ENCODE data around the gene ATRAID.
A peak's percentile ranks its signal among the peaks of the same experiment; 100 is the strongest.

ATRAID gene

DNA sequence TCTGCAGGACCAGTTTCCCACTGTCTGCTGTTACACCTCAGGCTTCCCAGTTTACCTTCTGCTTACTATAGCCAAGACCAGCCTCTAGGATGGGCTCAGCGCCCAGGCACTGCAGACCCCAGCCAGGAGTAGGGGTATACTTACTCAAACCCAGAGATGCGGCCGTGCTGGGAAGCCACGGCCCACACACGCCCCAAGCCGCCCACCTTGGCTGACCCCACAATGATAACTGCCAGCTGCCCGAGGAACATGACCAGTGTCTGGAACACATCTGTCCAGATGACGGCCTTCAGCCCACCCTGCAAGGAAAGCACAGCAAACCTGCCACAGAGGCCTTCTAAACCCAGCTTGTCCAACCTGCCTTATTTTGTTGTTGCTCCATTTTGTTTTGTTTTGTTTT, 6.6 kb upstream of the ATRAID start:
- Histone ChIP-seq H3K9me2 (replicated peaks; ENCODE audit: insufficient read depth, low read length) (no peaks in the 10 kb centered on the region), H4K20me1 (ENCODE audit: insufficient read depth, low read length) (no peaks in the 10 kb centered on the region), H3K27me3 (replicated peaks; ENCODE audit: insufficient read depth, low read length) (no peaks in the 10 kb centered on the region), H2AFZ (ENCODE audit: low read length) (no peak overlapping the region), H3K36me3 (replicated peaks; ENCODE audit: insufficient read depth, low read length) (no peaks in the 10 kb centered on the region; the same call in 1 of the 2 replicates), H3K4me1 (ENCODE audit: low read length) (peaks cover 12% of the 10 kb centered on the region), H3K4me3 (ENCODE audit: low read length) (no peak overlapping the region), H3K9me3 (replicated peaks; ENCODE audit: insufficient read depth, low read length) (no peaks in the 10 kb centered on the region), H3K9ac (ENCODE audit: low read length) (no peak overlapping the region), H3K27ac (ENCODE audit: low read length) (peak overlapping the region; percentile 24; the same call in 1 of the 2 replicates), H3K4me2 (ENCODE audit: low read depth, low read length) (no peak overlapping the region), H3F3A (ENCODE audit: insufficient read depth, low read length) (0 out of 2 replicates have a peak, but pooled peaks cover 4% of the 10 kb centered on the region), H3K79me2 (ENCODE audit: low read length) (0 out of 2 replicates have a peak, but pooled peaks cover 6% of the 10 kb centered on the region)
- DNase-seq = no peak
- TF ChIP-seq, protein P1, sequence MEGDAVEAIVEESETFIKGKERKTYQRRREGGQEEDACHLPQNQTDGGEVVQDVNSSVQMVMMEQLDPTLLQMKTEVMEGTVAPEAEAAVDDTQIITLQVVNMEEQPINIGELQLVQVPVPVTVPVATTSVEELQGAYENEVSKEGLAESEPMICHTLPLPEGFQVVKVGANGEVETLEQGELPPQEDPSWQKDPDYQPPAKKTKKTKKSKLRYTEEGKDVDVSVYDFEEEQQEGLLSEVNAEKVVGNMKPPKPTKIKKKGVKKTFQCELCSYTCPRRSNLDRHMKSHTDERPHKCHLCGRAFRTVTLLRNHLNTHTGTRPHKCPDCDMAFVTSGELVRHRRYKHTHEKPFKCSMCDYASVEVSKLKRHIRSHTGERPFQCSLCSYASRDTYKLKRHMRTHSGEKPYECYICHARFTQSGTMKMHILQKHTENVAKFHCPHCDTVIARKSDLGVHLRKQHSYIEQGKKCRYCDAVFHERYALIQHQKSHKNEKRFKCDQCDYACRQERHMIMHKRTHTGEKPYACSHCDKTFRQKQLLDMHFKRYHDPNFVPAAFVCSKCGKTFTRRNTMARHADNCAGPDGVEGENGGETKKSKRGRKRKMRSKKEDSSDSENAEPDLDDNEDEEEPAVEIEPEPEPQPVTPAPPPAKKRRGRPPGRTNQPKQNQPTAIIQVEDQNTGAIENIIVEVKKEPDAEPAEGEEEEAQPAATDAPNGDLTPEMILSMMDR (IDR thresholded peaks at IDR 0.05; ENCODE audit: low read length) = no peak
- TF ChIP-seq EZH2 (optimal IDR thresholded peaks at IDR 0.05; ENCODE audit: low read depth, low read length) (no peak), EZH2phosphoT487 (IDR thresholded peaks at IDR 0.05; ENCODE audit: low read length) (no peak)

DNA sequence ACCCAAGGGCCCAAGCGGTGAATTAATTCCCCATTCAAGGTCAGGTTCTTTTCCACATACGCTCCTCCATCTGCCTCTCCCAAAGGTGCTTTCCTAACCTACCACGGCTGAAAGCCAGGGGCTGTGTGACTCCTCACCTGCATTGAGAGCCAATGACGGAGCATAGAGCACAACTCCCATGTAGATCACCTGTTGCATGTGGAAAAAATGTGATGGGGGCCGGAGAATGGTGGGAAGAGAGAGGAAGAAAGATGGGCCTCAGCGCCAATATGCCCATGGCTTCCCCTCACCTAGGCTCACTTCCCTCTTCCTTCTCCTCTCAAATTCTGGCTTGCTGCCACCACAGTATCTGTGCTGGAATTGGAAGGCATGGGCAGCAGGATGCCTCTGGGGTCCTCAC, 5.5 kb upstream of the ATRAID start:
- Histone ChIP-seq H3K9me3 (replicated peaks; ENCODE audit: insufficient read depth, low read length) (no peaks in the 10 kb centered on the region), H3K36me3 (replicated peaks; ENCODE audit: insufficient read depth, low read length) (no peaks in the 10 kb centered on the region; the same call in 1 of the 2 replicates), H3K27me3 (replicated peaks; ENCODE audit: insufficient read depth, low read length) (no peaks in the 10 kb centered on the region), H3K9ac (ENCODE audit: low read length) (no peak overlapping the region), H3K4me1 (ENCODE audit: low read length) (peaks cover 16% of the 10 kb centered on the region), H3K79me2 (ENCODE audit: low read length) (peaks cover 10% of the 10 kb centered on the region; the same call in 1 of the 2 replicates), H3K4me3 (ENCODE audit: low read length) (no peak overlapping the region), H2AFZ (ENCODE audit: low read length) (no peak overlapping the region), H3K9me2 (replicated peaks; ENCODE audit: insufficient read depth, low read length) (no peaks in the 10 kb centered on the region), H3K4me2 (ENCODE audit: low read depth, low read length) (no peak overlapping the region), H4K20me1 (ENCODE audit: insufficient read depth, low read length) (no peaks in the 10 kb centered on the region), H3F3A (ENCODE audit: insufficient read depth, low read length) (0 out of 2 replicates have a peak, but pooled peaks cover 4% of the 10 kb centered on the region), H3K27ac (ENCODE audit: low read length) (no peak overlapping the region; the same call in 1 of the 2 replicates)
- no peak for TF ChIP-seq EZH2 (optimal IDR thresholded peaks at IDR 0.05; ENCODE audit: low read depth, low read length)
- no peak for TF ChIP-seq EZH2phosphoT487 (IDR thresholded peaks at IDR 0.05; ENCODE audit: low read length)
- TF ChIP-seq, protein P1 (IDR thresholded peaks at IDR 0.05; ENCODE audit: low read length) = no peak
- no peak for DNase-seq

DNA sequence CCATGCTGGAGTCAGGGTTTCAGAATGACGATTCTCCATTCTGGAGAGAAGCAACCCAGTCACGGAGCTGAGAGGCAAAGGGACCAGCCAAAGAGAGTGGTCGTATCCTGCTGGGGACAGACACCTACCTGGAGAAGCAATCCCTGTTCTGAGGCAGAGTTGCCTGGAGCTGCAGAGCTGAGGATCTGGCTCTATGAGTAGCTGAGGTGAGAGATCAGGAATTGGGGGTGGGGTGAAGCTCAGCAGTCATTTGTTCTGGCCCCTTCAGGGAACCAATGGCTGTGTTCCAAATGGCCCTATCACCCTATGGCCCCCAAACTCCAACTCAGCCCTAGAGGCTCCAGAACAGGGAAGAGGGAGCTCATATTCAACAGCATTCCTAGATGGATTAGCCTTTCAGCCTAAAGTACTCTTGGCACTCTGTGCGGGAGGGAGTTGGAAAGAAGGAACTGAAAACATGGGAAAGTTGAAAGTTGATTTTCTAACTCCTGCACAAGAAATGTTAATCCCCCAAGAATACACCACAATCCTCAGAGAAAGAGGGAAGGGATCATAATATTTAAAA, 3.3 kb upstream of the ATRAID start:
- Histone ChIP-seq H3K4me1 (ENCODE audit: low read length) (peaks cover 21% of the 10 kb centered on the region), H4K20me1 (ENCODE audit: insufficient read depth, low read length) (no peaks in the 10 kb centered on the region), H3K27me3 (replicated peaks; ENCODE audit: insufficient read depth, low read length) (no peaks in the 10 kb centered on the region), H3K9me2 (replicated peaks; ENCODE audit: insufficient read depth, low read length) (no peaks in the 10 kb centered on the region), H3K4me3 (ENCODE audit: low read length) (no peak overlapping the region), H3K4me2 (ENCODE audit: low read depth, low read length) (no peak overlapping the region), H3K27ac (ENCODE audit: low read length) (no peak overlapping the region), H3K36me3 (replicated peaks; ENCODE audit: insufficient read depth, low read length) (no peaks in the 10 kb centered on the region; the same call in 1 of the 2 replicates), H3F3A (ENCODE audit: insufficient read depth, low read length) (peaks cover 14% of the 10 kb centered on the region; the same call in 1 of the 2 replicates), H3K9ac (ENCODE audit: low read length) (no peak overlapping the region), H3K9me3 (replicated peaks; ENCODE audit: insufficient read depth, low read length) (no peaks in the 10 kb centered on the region), H3K79me2 (ENCODE audit: low read length) (peaks cover 25% of the 10 kb centered on the region), H2AFZ (ENCODE audit: low read length) (no peak overlapping the region)
- DNase-seq = no peak
- no peak for TF ChIP-seq EZH2phosphoT487 (IDR thresholded peaks at IDR 0.05; ENCODE audit: low read length)
- TF ChIP-seq, protein P1 (IDR thresholded peaks at IDR 0.05; ENCODE audit: low read length) = no peak
- TF ChIP-seq EZH2 (optimal IDR thresholded peaks at IDR 0.05; ENCODE audit: low read depth, low read length) = no peak
